Activated T-cell treated with anti-CD3 and anti-CD28 coated beads, Interleukin-2, amount 50 U/mL, for 24 hours (primary cell): Measurements from ENCODE around the gene PIPOX.

Source experiments
- DNase-seq: peaks from one replicate; pipeline ENCODE4 v3.0.0-alpha.2; 2020
- H3K27ac Mint-ChIP-seq: 2 replicates; pipeline ENCODE4 v1.8.0; 2020; ENCODE audit warnings: mild to moderate bottlenecking, mixed read lengths
- H3K27me3 Mint-ChIP-seq: 2 replicates; pipeline ENCODE4 v1.8.0; 2020; ENCODE audit warnings: mixed read lengths
- H3K36me3 Mint-ChIP-seq: 2 replicates; pipeline ENCODE4 v1.8.0; 2020; ENCODE audit warnings: low read depth, mixed read lengths
- H3K4me1 Mint-ChIP-seq: 2 replicates; pipeline ENCODE4 v1.8.0; 2020; ENCODE audit warnings: low read depth, mixed read lengths
- H3K4me3 Mint-ChIP-seq: 2 replicates; pipeline ENCODE4 v1.8.0; 2020; ENCODE audit warnings: mild to moderate bottlenecking, moderate library complexity, mixed read lengths
- H3K9me3 Mint-ChIP-seq: 2 replicates; pipeline ENCODE4 v1.8.0; 2020; ENCODE audit warnings: mixed read lengths

The PIPOX gene

GRCh38 chr17:29103341-29103740 lies 60.4 kb downstream of the PIPOX start:
- Mint-ChIP-seq H3K4me3 (no peak overlapping the region), H3K27me3 (no peaks in the 10 kb centered on the region), H3K27ac (no peak overlapping the region), H3K36me3 (peaks cover 80% of the 10 kb centered on the region), H3K9me3 (no peaks in the 10 kb centered on the region), H3K4me1 (peaks cover 5% of the 10 kb centered on the region)
- DNase-seq, result no peak
